ENCODE results near the gene GRIA3.

DNA sequence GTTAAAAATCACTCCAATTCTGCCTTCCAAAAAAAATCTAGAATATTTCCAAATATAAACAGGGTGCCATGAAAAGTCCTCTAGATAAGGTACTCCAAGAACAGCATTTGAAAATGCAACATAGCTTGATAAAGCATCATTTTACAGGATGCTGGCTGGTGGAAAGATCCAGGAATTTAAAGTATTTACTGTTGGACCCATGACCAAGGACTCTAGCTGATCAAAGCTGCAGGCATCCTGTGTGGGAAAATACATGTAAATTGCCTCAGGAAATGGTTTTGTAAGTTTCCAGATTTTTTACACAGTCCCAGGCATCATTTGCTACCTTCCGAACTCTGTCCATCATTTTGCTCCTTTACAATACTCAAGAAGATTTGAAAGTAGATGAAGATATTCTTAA lies 164.4 kb downstream of the GRIA3 start:
- TF ChIP-seq, protein P1, sequence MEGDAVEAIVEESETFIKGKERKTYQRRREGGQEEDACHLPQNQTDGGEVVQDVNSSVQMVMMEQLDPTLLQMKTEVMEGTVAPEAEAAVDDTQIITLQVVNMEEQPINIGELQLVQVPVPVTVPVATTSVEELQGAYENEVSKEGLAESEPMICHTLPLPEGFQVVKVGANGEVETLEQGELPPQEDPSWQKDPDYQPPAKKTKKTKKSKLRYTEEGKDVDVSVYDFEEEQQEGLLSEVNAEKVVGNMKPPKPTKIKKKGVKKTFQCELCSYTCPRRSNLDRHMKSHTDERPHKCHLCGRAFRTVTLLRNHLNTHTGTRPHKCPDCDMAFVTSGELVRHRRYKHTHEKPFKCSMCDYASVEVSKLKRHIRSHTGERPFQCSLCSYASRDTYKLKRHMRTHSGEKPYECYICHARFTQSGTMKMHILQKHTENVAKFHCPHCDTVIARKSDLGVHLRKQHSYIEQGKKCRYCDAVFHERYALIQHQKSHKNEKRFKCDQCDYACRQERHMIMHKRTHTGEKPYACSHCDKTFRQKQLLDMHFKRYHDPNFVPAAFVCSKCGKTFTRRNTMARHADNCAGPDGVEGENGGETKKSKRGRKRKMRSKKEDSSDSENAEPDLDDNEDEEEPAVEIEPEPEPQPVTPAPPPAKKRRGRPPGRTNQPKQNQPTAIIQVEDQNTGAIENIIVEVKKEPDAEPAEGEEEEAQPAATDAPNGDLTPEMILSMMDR (conservative IDR thresholded peaks at IDR 0.05), result no peak
- no peak for TF ChIP-seq EZH2 (IDR thresholded peaks at IDR 0.05; ENCODE audit: low read depth)

Measured in PC-9 (cell line).